ENCODE measurements around the gene REEP6.
"Not testable (repeated sequence)": the region's sequence is repeated elsewhere in the genome, so short reads cannot be mapped to it uniquely, and the experiment has no call there.

Gene REEP6

DNA sequence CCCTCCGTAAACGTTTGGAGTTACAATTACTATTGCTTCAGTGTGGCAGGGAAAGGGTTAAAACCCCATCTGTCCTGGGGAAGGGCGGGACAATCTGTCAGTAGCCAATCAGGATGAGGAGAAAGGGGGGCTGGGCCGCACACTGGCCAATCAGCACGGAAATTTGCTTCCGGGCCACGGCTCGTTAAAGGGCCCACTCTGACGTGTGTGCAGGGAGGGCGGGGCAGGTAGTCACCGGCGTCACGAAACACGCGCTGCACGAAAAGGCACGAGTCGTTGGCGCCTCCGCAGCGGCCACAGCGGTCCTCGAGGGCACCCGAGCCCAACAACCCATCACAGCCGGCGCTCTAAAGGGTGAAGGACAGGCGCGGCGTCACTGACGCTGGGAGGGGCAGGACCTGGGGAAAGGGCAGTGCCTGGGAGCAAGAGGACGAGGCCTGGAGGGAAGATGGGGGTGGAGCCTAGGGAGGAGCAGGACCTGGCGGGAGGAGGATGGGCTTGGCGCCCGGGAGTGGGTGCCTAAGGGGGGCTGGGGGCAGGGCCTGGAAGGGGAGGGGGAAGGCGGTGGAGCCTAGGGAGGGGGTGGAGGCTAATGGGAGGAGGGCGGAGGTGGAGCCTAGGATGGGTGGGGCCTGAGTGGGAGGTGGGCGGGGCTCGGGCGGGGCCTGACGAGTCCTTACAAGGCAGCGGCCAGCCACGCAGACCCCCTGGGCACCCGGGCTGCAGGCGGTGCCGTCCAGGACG, 17.0 kb downstream of the REEP6 start:
- DNase-seq (ENCODE audit: low spot score), result peak; percentile 91

DNA sequence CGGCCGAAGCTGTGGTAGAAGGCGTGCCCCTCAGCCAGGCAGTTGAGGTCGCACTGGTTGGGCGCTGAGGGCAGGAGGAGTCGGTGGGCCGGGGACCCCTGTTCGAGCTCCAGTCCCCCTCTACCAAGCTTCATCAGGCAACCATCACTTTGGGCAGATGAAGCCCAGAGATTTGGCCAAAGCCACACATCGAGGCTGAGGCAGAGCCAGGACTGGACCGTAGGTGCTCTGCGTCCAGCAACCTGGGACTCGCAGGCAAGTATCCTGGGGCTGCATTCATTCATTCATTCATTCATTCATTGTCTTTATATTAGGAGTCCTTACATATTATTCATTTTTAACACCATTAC, 17.5 kb downstream of the REEP6 start:
- peak; percentile 17 for DNase-seq (ENCODE audit: low spot score)

DNA sequence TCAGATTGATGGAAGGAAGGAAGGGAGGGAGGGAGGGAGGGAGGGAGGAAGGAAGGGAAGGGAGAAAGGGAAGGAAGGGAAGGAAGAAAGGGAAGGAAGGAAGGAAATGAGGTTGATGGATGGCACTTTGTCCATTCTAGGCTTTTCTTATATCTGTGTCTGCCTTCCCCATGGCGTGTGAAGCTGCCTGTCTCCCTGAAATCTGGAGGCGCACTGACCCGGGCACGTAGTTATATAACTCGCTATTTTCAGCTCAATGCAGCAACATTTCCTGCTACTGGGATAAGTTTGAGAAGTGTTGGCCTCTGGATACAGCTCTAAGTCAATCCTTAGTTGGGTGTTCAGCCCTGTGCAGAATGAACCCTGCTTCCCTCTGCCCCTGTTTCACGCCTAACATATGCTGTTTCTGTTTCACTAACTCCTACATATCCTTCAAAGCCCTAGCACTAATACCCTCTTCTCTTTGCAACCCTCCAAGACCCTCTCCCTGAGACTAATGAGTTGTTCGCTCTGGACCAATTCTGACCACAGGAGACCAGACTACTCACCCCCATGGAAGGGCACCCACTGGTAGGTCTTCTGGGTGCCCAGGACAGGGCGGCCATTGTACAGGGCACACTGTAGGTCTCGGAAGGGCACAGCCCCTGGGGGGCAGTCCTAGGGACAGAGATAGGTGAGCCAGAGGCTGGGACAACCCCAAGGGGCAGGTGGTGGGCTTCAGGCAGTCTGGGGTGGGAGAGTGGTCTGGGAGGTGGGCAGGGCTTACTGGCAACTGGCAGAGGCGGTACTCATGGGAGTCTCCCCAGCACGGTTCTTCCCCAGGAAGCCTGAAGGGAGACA, 18.8 kb downstream of the REEP6 start:
- DNase-seq (ENCODE audit: low spot score), result no peak

DNA sequence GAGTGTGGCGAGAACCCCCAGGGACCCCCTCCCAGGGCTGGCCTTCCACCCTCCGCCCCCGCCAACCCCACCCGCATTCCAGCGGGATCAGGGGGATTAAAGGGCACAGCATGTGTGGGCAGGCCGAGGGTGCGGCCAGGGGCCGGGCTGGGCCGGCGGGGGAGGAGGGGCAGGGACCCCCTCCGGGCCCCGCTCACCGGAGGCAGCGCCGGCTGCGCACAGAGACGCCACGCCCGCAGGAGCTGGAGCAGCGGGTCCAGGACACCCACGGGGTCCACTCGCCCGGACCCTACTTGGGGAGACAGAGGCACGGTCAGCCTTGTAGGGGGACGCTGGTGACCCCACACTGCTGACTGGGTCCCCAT, 19.4 kb downstream of the REEP6 start:
- DNase-seq (ENCODE audit: low spot score), result no peak

DNA sequence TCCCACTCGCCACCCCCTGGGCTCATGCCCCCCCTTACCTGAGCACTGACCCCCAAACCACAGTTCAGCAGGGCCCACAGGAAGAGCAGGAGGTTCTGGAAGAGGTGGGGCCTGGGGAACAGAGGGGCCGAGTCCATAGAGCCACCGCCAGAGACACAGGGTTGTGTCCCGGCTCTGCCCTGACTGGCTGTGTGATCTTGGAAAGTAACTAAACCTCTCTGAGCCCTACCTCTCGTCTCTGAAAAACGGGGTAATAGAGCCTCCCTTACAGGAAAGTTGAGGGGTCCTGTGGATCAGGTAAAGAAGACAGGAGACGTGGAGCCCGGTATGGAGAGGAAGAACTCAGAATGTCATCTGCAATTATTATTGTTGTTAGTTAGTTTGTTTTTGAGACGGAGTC, 19.8 kb downstream of the REEP6 start:
- DNase-seq (ENCODE audit: low spot score), result no peak

DNA sequence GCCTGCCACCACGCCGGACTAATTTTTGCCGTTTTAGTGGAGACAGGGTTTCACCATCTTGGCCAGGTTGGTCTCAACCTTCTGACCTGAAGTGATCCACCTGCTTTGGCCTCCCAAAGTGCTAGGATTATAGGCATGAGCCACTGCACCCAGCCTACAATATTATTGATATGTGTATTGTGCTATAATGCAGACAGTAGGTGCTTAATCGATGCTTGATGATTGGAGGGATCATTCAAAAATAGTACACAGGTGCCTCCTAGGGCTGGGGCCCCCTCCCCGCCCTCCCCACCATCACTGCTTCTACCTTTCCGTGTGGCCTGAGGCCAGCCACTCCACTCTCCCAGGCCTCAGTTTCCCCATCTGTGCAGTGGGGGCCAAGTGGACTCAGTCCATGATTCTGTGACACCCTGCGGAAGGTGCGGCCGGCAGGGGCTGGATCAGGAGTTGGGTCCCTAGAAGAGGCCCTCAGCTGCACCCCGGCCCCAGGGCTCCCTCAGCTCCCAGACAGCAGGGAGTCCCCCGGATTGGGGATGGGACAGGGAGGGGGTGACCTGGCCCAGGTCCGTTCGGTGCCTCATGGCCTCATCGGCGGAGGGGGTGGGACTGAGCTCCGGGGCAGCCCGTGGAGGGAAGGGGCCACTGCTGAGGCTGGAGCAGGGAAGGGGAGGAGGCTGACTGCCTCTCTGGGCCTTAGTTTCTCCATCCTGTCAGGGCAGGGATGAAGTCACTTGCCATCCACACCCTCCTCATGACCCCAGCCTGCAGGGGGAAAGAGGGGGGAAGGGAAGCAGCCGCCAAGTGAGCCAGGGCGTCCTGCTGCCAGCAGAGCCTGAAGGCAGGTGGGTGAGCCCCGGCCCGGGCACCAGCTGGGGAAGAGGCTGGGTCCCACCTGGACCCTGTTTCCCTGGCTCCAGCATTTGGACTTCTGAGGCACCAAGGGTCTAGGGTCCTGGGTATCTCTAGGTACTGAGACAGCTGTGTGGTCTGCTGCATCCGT, 20.6 kb downstream of the REEP6 start:
- DNase-seq (ENCODE audit: low spot score), result no peak

DNA sequence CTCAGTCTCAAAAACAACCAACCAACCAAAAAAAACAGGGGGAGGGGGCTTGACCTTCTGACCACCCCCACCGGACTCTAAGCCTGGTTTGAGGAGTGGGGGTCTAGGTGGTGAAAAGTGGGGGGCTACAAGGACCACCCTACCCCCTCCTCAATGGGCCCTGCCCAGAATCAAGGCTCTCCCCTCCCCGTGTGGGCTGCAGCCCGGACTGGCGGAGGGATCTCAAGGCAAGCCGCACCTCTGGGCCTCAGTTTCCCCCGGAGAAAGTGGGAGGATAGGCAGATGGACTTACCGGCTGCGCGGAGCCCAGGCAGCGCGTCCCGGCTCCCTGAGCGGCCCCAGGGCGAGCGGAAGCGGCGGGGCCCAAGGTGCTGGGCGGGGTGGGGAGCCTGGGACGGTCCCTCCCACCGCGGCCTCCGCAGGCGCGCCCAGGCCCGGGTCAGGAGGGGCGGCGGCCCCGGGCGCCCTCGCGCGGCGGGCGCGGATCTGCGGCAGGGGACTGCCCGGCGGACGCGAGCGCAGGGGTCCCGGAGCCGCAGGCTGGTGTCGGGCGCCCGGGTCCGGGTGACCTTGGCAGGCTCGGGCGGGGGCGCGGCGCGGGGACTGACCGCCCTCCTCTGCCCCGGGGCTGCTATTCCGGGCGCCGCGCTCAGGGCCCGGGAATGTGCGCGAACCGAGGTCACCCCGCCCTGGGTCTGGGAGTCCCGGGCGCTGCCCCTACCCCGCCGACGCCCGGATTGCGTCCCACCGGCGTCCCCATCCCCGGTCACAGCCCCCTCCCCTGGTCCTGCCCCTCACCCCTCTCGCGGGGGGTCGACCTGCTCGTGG, 21.9 kb downstream of the REEP6 start, which contains the start of gene ADAMTSL5:
TSS of gene ADAMTSL5 (minus strand) at position 349 of the 828 bp plus-strand sequence. CDS start 2,076 bp downstream, outside the sequence.
- DNase-seq (ENCODE audit: low spot score), result peak; percentile 71

DNA sequence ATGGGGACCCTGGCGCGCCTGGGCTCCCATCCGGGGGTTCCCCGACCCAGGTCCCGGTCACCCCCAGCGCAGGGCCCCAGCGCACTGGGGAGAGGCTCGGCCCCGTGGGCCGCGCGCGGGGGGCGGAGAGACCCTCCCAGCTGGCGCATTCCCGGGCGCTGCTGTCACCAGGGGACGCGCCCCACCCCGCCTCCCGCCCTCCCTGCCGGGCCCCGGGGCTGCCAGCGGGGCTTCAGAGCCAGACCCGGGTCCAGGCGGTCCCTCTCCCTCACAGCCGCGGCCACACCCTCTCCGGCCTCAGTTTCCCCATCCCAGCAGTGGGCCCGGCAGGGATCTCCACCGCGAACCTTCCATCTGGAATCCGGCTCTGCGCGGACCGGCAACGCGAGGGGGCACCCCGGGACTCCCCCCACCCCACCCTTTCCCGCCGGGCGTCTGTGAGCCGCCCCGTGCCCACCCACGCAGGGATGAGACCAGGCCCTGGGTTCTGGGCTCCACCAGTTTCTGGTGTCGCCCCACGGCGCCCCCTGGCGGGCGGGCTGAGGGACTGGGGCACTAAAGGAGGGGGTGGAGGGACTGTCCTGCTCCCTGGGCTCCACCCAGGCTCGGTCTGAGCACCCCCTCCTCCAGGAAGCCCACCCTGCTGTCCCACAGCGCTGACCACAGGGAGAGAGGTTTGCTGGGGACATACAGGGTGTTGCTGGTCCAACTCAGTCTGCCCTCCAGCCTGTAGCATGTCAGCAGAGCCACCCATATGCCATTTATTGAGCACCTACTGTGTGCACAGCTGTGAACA, 22.7 kb downstream of the REEP6 start:
- DNase-seq (ENCODE audit: low spot score), result peak; percentile 60

DNA sequence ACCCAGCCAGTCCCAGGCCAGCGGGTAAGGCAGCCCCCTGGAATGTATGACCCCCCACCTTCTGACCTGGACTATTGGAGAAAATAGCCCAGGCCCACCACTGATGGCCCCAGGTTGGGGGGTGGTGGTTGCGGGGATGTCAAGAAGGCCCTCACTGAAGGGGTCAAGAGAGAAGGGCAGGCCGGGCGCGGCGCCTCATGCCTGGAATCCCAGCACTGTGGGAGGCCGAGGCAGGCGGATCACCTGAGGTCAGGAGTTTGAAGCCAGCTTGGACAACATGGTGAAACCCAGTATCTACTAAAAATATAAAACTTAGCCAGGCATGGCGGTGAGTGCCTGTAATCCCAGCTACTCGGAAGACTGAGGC, 23.3 kb downstream of the REEP6 start:
- no peak for DNase-seq (ENCODE audit: low spot score)

DNA sequence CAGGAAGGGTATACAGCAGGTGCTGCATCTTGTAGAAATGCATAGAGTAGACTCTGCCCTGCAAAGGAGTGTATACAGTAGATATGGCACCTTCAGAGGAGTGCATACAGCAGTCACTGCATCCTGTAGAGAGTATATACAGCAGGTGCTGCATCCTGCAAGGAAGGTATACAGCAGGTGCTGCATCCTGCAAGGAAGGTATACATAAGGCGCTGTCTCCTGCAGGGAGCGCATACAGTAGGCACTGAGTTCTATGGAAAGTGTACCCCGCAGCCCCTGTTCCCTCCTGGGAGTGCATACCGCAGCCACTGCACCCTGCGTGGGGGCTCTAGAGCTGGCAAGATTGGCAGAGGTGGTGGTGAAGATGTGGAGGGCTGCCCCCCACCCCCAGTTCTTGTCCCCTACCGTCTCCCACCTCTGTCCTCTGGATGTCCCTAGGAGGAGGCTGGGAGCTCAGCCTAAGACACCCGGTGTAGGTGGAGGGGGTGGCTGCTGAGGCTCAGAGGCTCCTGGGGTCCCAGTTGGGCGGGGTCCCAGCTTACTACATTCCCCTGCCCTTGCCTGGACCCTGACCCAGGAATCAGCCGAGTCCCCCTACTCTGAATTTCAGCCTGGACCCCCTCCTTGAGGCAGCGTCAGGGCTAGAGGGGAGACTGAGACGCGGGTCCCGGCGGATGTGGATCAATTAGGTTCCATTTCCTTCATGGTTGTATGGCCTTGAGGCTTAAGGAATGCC, 24.2 kb downstream of the REEP6 start:
- DNase-seq (ENCODE audit: low spot score), result no peak

DNA sequence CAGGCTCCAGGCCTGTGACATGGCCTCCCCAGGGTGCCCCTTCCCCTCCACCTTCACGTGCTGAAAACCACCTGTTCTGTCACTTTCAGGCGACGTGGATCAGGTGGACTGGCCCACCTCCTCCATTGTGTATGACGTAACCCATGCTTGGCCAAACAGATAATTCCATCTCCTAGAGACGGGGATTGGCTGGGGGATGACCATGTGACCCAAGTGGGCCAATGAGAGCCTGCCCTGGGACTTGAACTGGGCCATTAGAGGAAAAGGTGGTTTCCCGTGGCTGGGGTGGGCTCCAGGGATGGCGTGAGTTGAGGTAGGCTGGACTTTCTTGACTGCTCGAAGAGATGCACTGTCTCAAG, 25.4 kb downstream of the REEP6 start:
- DNase-seq (ENCODE audit: low spot score), result no peak

DNA sequence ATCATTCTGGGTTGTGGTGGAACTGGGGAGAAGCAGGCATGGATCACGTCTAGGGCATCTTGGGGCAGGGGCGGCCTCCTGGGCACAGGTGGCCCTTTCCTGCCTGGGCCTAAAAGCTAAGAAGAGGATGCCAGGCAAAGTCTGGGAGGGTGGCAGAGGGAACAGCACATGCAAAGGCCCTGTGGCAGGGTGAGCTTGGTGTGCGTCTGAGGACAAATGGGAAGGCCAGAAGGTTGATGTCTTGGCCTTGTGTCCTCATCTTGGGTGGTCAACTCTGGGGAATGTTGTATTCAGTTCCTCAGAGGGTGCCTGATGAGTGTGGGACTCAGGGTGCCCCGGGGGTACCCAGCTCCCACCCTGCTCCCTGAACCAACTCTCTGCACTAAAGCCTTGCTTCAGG, 27.5 kb downstream of the REEP6 start:
- DNase-seq (ENCODE audit: low spot score), result no peak

DNA sequence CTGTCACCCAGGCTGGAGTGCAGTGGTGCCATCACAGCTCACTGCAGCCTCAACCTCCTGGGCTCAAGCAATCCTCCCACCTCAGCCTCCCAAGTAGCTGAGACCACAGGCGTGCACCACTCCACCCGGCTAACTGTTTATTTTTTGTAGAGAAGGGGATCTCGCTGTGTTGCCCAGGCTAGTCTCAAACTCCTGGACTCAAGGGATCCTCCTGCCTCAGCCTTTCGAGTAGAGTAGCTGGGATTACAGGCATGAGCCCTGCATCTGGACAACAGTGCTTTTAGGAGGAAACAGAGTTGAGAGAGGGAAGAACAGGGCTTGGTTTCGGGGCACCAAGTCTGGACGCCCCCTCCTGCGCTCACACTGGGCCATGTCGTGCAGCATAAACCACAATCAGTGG, 28.8 kb downstream of the REEP6 start:
- not testable (repeated sequence) for DNase-seq (ENCODE audit: low spot score)

DNA sequence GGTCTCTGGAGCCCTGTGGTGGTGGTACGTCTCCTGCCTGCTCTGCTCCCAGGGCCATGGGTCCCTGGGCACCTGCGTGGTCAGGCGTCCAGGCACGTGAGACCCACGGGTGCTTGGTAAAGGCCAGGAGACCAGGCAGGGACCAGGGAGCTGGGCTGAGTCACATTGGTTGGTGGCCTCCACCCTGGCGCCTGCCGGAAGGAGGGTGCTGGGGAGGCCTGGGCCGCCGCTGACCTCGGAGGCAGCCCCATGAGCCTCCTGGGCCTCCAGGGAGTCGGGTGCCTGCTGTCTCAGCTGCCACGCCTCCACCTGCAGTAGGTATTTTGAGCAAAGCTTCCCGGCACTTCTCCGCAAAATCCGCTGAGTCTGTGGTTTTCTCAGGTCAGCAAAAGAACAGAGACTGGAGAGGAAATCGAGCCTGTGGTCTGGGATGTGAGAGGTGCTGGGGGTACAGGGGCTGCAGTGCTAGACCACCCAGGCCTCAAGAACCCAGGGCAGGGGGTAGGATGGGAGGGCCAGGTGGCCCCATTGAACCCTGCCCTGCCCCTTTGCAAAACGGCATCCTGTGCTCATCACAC, 29.3 kb downstream of the REEP6 start:
- DNase-seq (ENCODE audit: low spot score), result no peak

DNA sequence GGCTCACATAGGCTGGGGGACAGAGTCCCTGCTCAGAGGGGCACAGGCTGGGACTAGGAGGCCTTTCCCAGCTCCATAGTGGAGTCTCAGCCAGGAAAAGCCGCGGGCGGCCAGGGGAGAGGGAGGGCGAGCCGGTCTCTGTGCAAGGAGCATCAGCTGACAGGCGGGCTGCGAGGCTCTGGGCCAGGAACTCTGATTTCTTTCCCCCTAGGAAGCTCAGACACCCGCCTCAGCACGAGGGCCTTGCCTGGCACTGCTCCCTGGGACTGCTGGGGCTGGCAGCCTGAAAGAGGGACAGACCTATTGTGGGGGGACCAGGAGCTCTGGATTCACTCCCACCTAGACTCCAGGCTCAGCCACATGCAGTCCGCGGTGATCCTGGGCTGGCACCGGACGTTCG, 30.7 kb downstream of the REEP6 start:
- DNase-seq (ENCODE audit: low spot score), result no peak

DNA sequence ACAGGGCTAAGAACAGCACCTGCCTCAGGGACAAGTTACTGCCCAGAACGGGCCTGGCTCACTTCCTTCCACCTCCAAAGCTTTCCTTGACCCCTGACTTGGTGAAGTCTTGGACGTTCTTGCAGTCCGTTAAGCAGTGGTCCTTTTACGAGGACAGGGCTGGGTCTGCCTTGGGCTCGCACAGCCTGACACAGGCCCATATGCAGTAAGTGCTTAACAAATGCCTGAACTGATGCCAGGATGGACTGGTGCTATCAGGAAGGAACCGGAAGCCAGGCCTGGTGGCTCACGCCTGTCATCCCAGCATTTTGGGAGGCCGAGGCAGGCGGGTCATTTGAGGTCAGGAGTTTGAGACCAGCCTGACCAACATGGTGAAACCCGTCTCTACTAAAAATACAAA, 31.1 kb downstream of the REEP6 start:
- DNase-seq (ENCODE audit: low spot score), result no peak

DNA sequence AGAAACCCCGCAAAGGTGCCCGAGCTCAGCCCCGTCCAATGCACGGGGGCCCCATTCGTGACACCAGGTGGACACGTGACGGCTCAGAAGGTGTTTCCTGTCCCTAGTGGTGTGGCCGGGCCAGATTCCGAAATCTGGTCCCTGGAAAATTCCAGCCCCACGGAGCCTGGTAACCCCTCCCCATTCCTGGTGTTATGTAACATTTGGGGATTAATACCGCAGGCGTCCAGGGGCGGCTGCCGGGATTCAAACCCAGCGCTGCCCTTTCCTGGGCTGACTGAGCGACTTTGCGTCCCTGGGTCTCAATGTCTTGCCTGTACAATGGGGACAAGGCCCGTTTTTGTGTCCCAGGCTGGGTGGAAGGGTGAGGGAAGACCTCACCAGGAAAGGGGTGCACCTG, 31.9 kb downstream of the REEP6 start:
- DNase-seq (ENCODE audit: low spot score), result no peak

DNA sequence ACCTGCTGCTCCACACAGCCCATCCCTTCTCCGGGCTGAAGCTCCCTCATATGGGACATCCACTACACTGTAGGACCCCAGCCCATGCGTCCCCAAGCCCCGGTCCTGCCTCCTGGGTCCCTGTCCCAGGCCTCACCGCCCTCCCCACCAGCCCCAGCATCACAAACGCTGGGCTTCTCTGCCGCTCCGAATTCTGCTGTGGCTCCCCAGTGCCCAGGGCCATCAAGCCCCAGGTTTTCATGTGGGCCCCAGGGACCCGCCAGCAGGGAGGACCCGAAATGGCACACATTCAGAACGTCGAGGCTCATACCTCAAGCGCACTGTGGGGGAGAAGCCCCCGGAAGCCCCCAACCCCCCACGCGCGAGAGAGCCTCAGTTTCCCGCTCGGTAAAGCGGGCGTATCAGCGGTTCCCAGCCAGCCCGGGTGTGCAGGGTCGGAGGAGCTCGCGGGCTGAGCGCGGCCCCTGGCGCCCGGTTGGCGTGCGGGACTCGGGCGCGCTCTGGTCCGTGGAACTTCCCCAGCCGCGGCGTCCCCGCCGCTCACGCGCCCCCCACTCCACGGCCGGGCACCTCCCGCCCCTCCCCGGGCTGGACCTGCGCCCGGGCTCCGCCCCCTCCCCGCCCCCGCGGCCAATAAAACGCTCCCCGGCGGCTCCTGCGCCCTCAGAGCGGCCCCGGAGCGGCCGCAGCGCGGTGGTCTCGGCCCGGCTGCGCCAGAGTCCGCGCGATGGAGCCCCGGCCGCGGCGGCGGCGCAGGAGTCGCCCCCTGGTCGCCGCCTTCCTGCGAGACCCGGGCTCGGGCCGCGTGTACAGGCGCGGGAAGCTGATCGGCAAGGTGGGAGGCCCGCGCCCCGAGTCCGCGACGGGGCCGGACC, 32.7 kb downstream of the REEP6 start, which contains the start of gene PLK5:
TSS of gene PLK5 (plus strand) at position 666 of the 875 bp plus-strand sequence. CDS start 2,920 bp downstream, outside the sequence.
- no peak for DNase-seq (ENCODE audit: low spot score)

Data from kidney tubule cell (primary cell).